Thoracic aorta (tissue), 2 donors: ENCODE data around the gene WDR64. TPM values are rescaled to one million over a fixed set of nuclear protein-coding genes. Genes with fewer than 3 reads are reported as not detected.
A peak's percentile ranks its signal among the peaks of the same experiment; 100 is the strongest.

Source experiments
- ATAC-seq: fragments of 150-250 bp; one replicate; pipeline ENCODE4 v1.8.0; 2017; ENCODE audit warnings: low read depth; ENCODE audit not compliant: insufficient number of reproducible peaks, low FRiP score
- DNase-seq: peaks from one replicate; pipeline ENCODE4 v3.0.0-alpha.2; 2020; ENCODE audit warnings: low spot score
- H3K27ac ChIP-seq, 2 donors: fragments of 200-600 bp; sonication (generic); 1 replicate in 1 of 2; 2 replicates in 1 of 2; pipeline ENCODE4 v1.5.1; 2016; ENCODE audit warnings: mild to moderate bottlenecking in 2 of 2, moderate library complexity in 2 of 2
- H3K27me3 ChIP-seq: fragments of 200-600 bp; sonication (generic); replicated peaks from 2 replicates; pipeline ENCODE4 v1.6.0; 2016; ENCODE audit warnings: mild to moderate bottlenecking; ENCODE audit not compliant: insufficient read depth
- H3K36me3 ChIP-seq: fragments of 200-600 bp; sonication (generic); one replicate; pipeline ENCODE4 v1.5.1; 2016
- H3K4me1 ChIP-seq, 2 donors: fragments of 200-600 bp; sonication (generic); 1 replicate in 1 of 2; 2 replicates in 1 of 2; pipeline versions ENCODE4 v1.5.1 to v1.6.0; 2016; ENCODE audit warnings: low read depth in 2 of 2, mild to moderate bottlenecking in 1 of 2; ENCODE audit not compliant: control insufficient read depth in 1 of 2
- H3K4me3 ChIP-seq: fragments of 200-600 bp; sonication (generic); 2 replicates; pipeline ENCODE4 v1.5.1; 2016; ENCODE audit warnings: mild to moderate bottlenecking
- H3K9me3 ChIP-seq: fragments of 200-600 bp; sonication (generic); 2 replicates; pipeline ENCODE4 v1.5.1; 2016
- total RNA-seq, 2 donors: library from RNA; depleted of rRNA; stranded (reverse); fragments of >200 nt; gene quantifications; one replicate each; pipeline versions ENCODE4 v1.1.0 to v1.2.3, GENCODE V29; 2016
- TF ChIP-seq, protein P1 (sequence below): fragments of 200-600 bp; sonication (generic); IDR thresholded peaks from one replicate; pipeline ENCODE4 v1.5.1; 2019; ENCODE audit warnings: antibody characterized with exemption

Gene WDR64
- total RNA-seq, 2 donors from 2014 or later, result not detected

GRCh38 chr1:241644259-241644658 is 7.8 kb upstream of the WDR64 start:
- H3K36me3 ChIP-seq, result no peaks in the 10 kb centered on the region
- H3K9me3 ChIP-seq, result no peaks in the 10 kb centered on the region
- TF ChIP-seq, protein P1, sequence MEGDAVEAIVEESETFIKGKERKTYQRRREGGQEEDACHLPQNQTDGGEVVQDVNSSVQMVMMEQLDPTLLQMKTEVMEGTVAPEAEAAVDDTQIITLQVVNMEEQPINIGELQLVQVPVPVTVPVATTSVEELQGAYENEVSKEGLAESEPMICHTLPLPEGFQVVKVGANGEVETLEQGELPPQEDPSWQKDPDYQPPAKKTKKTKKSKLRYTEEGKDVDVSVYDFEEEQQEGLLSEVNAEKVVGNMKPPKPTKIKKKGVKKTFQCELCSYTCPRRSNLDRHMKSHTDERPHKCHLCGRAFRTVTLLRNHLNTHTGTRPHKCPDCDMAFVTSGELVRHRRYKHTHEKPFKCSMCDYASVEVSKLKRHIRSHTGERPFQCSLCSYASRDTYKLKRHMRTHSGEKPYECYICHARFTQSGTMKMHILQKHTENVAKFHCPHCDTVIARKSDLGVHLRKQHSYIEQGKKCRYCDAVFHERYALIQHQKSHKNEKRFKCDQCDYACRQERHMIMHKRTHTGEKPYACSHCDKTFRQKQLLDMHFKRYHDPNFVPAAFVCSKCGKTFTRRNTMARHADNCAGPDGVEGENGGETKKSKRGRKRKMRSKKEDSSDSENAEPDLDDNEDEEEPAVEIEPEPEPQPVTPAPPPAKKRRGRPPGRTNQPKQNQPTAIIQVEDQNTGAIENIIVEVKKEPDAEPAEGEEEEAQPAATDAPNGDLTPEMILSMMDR, result no peak
- no peak for ATAC-seq
- peaks cover 0 to 7% of the 10 kb centered on the region in 2 donors for H3K4me1 ChIP-seq
- no peak overlapping the region for H3K4me3 ChIP-seq
- H3K27me3 ChIP-seq, result no peaks in the 10 kb centered on the region
- no peak for DNase-seq
- peak overlapping the region in 1 of 2 donors; percentile 35 for H3K27ac ChIP-seq

- Histone ChIP-seq H3K36me3 (no peaks in the 10 kb centered on the region), H3K27me3 (no peaks in the 10 kb centered on the region), H3K9me3 (no peaks in the 10 kb centered on the region), H3K4me3 (no peak overlapping the region), H3K27ac (no peak overlapping the region), H3K4me1 (peaks cover 0 to 7% of the 10 kb centered on the region in 2 donors)
- ATAC-seq (no peak), DNase-seq (no peak)
- TF ChIP-seq, protein P1, result no peak
Measured at GRCh38 chr1:241645199-241645598, 6.9 kb upstream of the WDR64 start.

- ATAC-seq (no peak), DNase-seq (no peak)
- Histone ChIP-seq H3K4me3 (no peak overlapping the region), H3K36me3 (no peaks in the 10 kb centered on the region), H3K4me1 (no peaks in the 10 kb centered on the region), H3K9me3 (no peaks in the 10 kb centered on the region), H3K27ac (no peak overlapping the region), H3K27me3 (no peaks in the 10 kb centered on the region)
- TF ChIP-seq, protein P1, result no peak
Measured at GRCh38 chr1:241646201-241646600, 5.9 kb upstream of the WDR64 start.

- no peaks in the 10 kb centered on the region for H3K4me1 ChIP-seq
- no peaks in the 10 kb centered on the region for H3K36me3 ChIP-seq
- no peak for ATAC-seq
- TF ChIP-seq, protein P1, result no peak
- H3K27me3 ChIP-seq, result no peaks in the 10 kb centered on the region
- no peak for DNase-seq
- H3K9me3 ChIP-seq, result no peaks in the 10 kb centered on the region
- no peak overlapping the region for H3K27ac ChIP-seq
- H3K4me3 ChIP-seq, result no peak overlapping the region
Measured at GRCh38 chr1:241647658-241648057, 4.4 kb upstream of the WDR64 start.

DNA sequence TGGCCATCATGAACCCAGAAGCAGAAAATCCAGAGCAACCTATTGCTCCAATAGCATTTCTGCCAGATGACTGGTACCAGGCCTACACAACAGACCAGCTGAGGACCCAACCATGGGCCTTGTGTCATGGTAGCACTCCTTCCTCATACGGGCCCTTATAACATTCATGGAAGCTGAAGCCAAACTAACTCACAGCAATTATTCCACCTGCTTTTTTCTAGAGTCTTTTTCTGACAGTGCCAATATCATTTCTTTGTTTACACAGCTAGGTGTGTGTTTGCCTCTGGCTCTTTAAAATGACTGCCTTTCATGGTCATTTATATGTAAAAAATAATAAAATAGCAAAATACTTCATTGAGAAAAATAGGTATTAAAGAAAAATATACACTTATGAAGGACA is 3.9 kb upstream of the WDR64 start:
- Histone ChIP-seq H3K36me3 (no peaks in the 10 kb centered on the region), H3K27ac (no peak overlapping the region), H3K27me3 (no peaks in the 10 kb centered on the region), H3K9me3 (no peaks in the 10 kb centered on the region), H3K4me3 (no peak overlapping the region), H3K4me1 (no peaks in the 10 kb centered on the region)
- ATAC-seq (no peak), DNase-seq (no peak)
- TF ChIP-seq, protein P1, result no peak
